ENCODE measurements around the gene CAMK2A. TPM values are rescaled to one million over a fixed set of nuclear protein-coding genes. Genes with fewer than 3 reads are reported as not detected.

CAMK2A gene
- total RNA-seq, 2 experiments from 2014 or later = not detected

- Mint-ChIP-seq H3K36me3 (ENCODE audit: low read depth) (no peaks in the 10 kb centered on the region), H3K9me3 (no peaks in the 10 kb centered on the region), H3K4me1 (ENCODE audit: low read depth) (no peaks in the 10 kb centered on the region), H3K27ac (no peak overlapping the region), H3K27me3 (peaks cover 8% of the 10 kb centered on the region), H3K4me3 (no peak overlapping the region)
- DNase-seq (no peak), ATAC-seq (no peak)
- ChIA-PET POLR2A (interaction anchor here (0.5 kb wide), 1 partner anchor 93 kb away, joined by 3 read pairs; no protein-coding TSS in a partner anchor), CTCF (interaction anchor here (0.8 kb wide), 1 partner anchor 277 kb away, joined by 3 read pairs; no protein-coding TSS in a partner anchor)
- intact Hi-C loops (cut with micrococcal nuclease) = no loop called here
- TF ChIP-seq, protein P1, sequence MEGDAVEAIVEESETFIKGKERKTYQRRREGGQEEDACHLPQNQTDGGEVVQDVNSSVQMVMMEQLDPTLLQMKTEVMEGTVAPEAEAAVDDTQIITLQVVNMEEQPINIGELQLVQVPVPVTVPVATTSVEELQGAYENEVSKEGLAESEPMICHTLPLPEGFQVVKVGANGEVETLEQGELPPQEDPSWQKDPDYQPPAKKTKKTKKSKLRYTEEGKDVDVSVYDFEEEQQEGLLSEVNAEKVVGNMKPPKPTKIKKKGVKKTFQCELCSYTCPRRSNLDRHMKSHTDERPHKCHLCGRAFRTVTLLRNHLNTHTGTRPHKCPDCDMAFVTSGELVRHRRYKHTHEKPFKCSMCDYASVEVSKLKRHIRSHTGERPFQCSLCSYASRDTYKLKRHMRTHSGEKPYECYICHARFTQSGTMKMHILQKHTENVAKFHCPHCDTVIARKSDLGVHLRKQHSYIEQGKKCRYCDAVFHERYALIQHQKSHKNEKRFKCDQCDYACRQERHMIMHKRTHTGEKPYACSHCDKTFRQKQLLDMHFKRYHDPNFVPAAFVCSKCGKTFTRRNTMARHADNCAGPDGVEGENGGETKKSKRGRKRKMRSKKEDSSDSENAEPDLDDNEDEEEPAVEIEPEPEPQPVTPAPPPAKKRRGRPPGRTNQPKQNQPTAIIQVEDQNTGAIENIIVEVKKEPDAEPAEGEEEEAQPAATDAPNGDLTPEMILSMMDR (IDR thresholded peaks at IDR 0.05) = no peak
These were observed 18.2 kb upstream of the CAMK2A start for GRCh38 chr5:150307617-150308426.

- ATAC-seq = no peak
- Mint-ChIP-seq H3K27me3 (peaks cover 10% of the 10 kb centered on the region), H3K27ac (no peak overlapping the region), H3K4me1 (ENCODE audit: low read depth) (no peaks in the 10 kb centered on the region), H3K9me3 (no peaks in the 10 kb centered on the region), H3K4me3 (no peak overlapping the region), H3K36me3 (ENCODE audit: low read depth) (no peaks in the 10 kb centered on the region)
- ChIA-PET CTCF (no interaction called here), POLR2A (no interaction called here)
- intact Hi-C loops (cut with micrococcal nuclease) = no loop called here
- TF ChIP-seq, protein P1 (IDR thresholded peaks at IDR 0.05) = no peak
- DNase-seq = no peak
These were observed 17.2 kb upstream of the CAMK2A start for GRCh38 chr5:150306775-150307174.

- H3K36me3 Mint-ChIP-seq (ENCODE audit: low read depth) = no peaks in the 10 kb centered on the region
- no peak overlapping the region for H3K4me3 Mint-ChIP-seq
- ChIA-PET POLR2A (no interaction called here), CTCF (interaction anchor here (0.9 to 1.7 kb wide), 3 partner anchors 37 to 178 kb away, joined by 3 to 4 read pairs (median 3); no protein-coding TSS in a partner anchor)
- intact Hi-C loops (cut with micrococcal nuclease) = no loop called here
- H3K27me3 Mint-ChIP-seq = peaks cover 21% of the 10 kb centered on the region
- TF ChIP-seq, protein P1 (IDR thresholded peaks at IDR 0.05) = no peak
- DNase-seq (no peak), ATAC-seq (no peak)
- no peaks in the 10 kb centered on the region for H3K9me3 Mint-ChIP-seq
- H3K27ac Mint-ChIP-seq = no peak overlapping the region
- H3K4me1 Mint-ChIP-seq (ENCODE audit: low read depth) = no peaks in the 10 kb centered on the region
These were observed 16.0 kb upstream of the CAMK2A start for GRCh38 chr5:150305557-150305956.

GRCh38 chr5:150305095-150305494, 15.5 kb upstream of the CAMK2A start:
- Mint-ChIP-seq H3K4me1 (ENCODE audit: low read depth) (no peaks in the 10 kb centered on the region), H3K27ac (no peak overlapping the region), H3K9me3 (no peaks in the 10 kb centered on the region), H3K36me3 (ENCODE audit: low read depth) (no peaks in the 10 kb centered on the region), H3K4me3 (no peak overlapping the region), H3K27me3 (peaks cover 22% of the 10 kb centered on the region)
- TF ChIP-seq, protein P1 (IDR thresholded peaks at IDR 0.05) = no peak
- ChIA-PET CTCF (interaction anchor here (0.9 to 1.7 kb wide), 3 partner anchors 37 to 177 kb away, joined by 3 to 4 read pairs (median 3); no protein-coding TSS in a partner anchor), POLR2A (no interaction called here)
- intact Hi-C loops (cut with micrococcal nuclease) = no loop called here
- ATAC-seq (no peak), DNase-seq (no peak)

DNA sequence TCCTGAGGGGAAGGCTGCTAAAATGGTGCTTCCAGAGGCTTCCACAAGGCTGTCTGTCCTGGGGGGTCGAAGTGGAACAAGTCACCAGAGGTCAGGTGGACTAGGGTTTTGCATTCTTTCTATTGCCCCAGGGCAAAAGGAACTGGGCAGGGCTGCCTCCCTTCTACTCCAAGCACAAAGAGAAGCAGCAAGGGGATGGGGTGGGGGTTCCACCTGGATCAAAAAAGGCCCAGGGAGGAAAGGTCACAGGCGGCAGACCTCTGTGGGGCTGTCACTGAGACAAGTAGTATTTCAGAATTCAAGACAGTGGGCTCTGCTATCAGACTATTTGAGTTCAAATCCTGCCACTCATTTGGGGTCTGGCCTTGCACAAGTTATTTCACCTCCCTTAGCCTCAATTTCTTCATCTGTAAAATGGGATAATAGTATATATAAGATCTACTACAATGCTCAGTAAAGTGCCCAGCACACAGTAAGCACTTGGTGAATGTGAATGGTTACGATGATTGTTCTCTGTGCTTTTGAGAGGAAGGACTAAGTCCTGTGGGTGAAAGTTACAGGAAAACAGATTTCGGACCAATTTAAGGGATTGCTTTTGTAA, 15.0 kb upstream of the CAMK2A start:
- ChIA-PET CTCF (interaction anchor here (1.7 kb wide), 1 partner anchor 175 kb away, joined by 4 read pairs; no protein-coding TSS in a partner anchor), POLR2A (interaction anchor here (0.6 kb wide), 1 partner anchor 38 kb away, joined by 3 read pairs; no protein-coding TSS in a partner anchor)
- no peaks in the 10 kb centered on the region for H3K4me1 Mint-ChIP-seq (ENCODE audit: low read depth)
- no peak for ATAC-seq
- no peak for DNase-seq
- no peak overlapping the region for H3K27ac Mint-ChIP-seq
- H3K9me3 Mint-ChIP-seq = no peaks in the 10 kb centered on the region
- TF ChIP-seq, protein P1 (IDR thresholded peaks at IDR 0.05) = no peak
- intact Hi-C loops (cut with micrococcal nuclease) = no loop called here
- H3K27me3 Mint-ChIP-seq = peaks cover 26% of the 10 kb centered on the region
- H3K36me3 Mint-ChIP-seq (ENCODE audit: low read depth) = no peaks in the 10 kb centered on the region
- H3K4me3 Mint-ChIP-seq = no peak overlapping the region
